Gastrocnemius medialis (tissue), 4 donors: Measurements from ENCODE around the gene WNK2. TPM values are rescaled to one million over a fixed set of nuclear protein-coding genes. Genes with fewer than 3 reads are reported as not detected.

Experiments
- ATAC-seq, 2 donors: fragments of 150-250 bp; one replicate each; pipeline ENCODE4 v1.9.1; 2016
- DNase-seq, 2 donors: peaks; one replicate each; pipeline ENCODE4 v3.0.0-alpha.2; 2019
- H3K27ac ChIP-seq, 4 donors: fragments of 200-600 bp; sonication (generic); 1 replicate in 1 of 4; 2 replicates in 3 of 4; pipeline ENCODE4 v1.5.1; 2016 to 2018; ENCODE audit warnings: mild to moderate bottlenecking in 2 of 4, moderate library complexity in 1 of 4
- H3K27me3 ChIP-seq, 3 donors: fragments of 200-600 bp; sonication (generic) in 2 of 3; 1 replicate in 1 of 3; 2 replicates in 2 of 3; pipeline versions ENCODE4 v1.5.1 to v1.6.0; 2016 to 2019; ENCODE audit warnings: mild to moderate bottlenecking in 1 of 3, moderate library complexity in 1 of 3
- H3K36me3 ChIP-seq, 2 donors: fragments of 200-600 bp; sonication (generic) in 1 of 2; one replicate each; pipeline ENCODE4 v1.5.1; 2017 to 2018
- H3K4me1 ChIP-seq, 2 donors: fragments of 200-600 bp; sonication (generic) in 1 of 2; one replicate each; pipeline ENCODE4 v1.5.1; 2016 to 2017; ENCODE audit warnings: mild to moderate bottlenecking in 2 of 2
- H3K4me3 ChIP-seq, 4 donors: fragments of 200-600 bp; sonication (generic) in 3 of 4; 1 replicate in 1 of 4; 2 replicates in 3 of 4; pipeline ENCODE4 v1.5.1; 2016 to 2019; ENCODE audit warnings: mild to moderate bottlenecking in 2 of 4
- H3K9me3 ChIP-seq, 3 donors: fragments of 200-600 bp; sonication (generic) in 2 of 3; 1 replicate in 1 of 3; 2 replicates in 2 of 3; pipeline ENCODE4 v1.5.1; 2016 to 2019
- POLR2A ChIP-seq, 2 donors: fragments of 450-650 bp; IDR thresholded peaks; one replicate each; pipeline ENCODE4 v1.6.1; 2017; ENCODE audit warnings: antibody characterized with exemption in 2 of 2, mild to moderate bottlenecking in 2 of 2, moderate library complexity in 2 of 2
- in situ Hi-C, 4 donors: fragments of 200-750 bp; cut with MboI; loops; one replicate each; pipeline versions ENCODE4 v1.15.0 to v1.8.0; 2017; ENCODE audit warnings: low sequenced_read_pairs in 4 of 4
- intact Hi-C: fragments of 100-400 bp; cut with DNase I; formaldehyde crosslinking; loops from one replicate; pipeline ENCODE4 v1.15.1; 2023; ENCODE audit warnings: low total_unique reads
- total RNA-seq, 4 donors: library from RNA; depleted of rRNA; stranded (reverse); fragments of >200 nt; gene quantifications; one replicate each; pipeline versions ENCODE4 v1.1.0 to v1.2.3, GENCODE V29; 2016
- TF ChIP-seq, protein P1 (sequence below), 5 experiments: fragments of 450-650 bp in 3 of 5; fragments of 200-600 bp in 2 of 5; sonication (generic) in 2 of 5; IDR thresholded peaks in 4 of 5; conservative IDR thresholded peaks in 1 of 5; 1 replicate in 4 of 5; 2 replicates in 1 of 5; pipeline ENCODE4 v1.5.1; 2016 to 2019; ENCODE audit warnings: antibody characterized with exemption in 5 of 5, mild to moderate bottlenecking in 3 of 5, moderate library complexity in 3 of 5

The WNK2 gene
- total RNA-seq, 4 donors from 2014 or later, result 11.3 to 43.0 (median 24.7) TPM

- H3K27ac ChIP-seq, result no peak overlapping the region
- in situ Hi-C loops (no loop called here), intact Hi-C loops (no loop called here)
- H3K4me1 ChIP-seq, result peaks cover 8 to 15% of the 10 kb centered on the region in 2 donors
- H3K36me3 ChIP-seq, result no peaks in the 10 kb centered on the region
- H3K27me3 ChIP-seq, result no peaks in the 10 kb centered on the region
- H3K9me3 ChIP-seq, result no peaks in the 10 kb centered on the region
- DNase-seq (peak in 1 of 2 donors; percentile 5), ATAC-seq (no peak)
- TF ChIP-seq POLR2A (IDR thresholded peaks at IDR 0.05), result no peak
- TF ChIP-seq, protein P1, sequence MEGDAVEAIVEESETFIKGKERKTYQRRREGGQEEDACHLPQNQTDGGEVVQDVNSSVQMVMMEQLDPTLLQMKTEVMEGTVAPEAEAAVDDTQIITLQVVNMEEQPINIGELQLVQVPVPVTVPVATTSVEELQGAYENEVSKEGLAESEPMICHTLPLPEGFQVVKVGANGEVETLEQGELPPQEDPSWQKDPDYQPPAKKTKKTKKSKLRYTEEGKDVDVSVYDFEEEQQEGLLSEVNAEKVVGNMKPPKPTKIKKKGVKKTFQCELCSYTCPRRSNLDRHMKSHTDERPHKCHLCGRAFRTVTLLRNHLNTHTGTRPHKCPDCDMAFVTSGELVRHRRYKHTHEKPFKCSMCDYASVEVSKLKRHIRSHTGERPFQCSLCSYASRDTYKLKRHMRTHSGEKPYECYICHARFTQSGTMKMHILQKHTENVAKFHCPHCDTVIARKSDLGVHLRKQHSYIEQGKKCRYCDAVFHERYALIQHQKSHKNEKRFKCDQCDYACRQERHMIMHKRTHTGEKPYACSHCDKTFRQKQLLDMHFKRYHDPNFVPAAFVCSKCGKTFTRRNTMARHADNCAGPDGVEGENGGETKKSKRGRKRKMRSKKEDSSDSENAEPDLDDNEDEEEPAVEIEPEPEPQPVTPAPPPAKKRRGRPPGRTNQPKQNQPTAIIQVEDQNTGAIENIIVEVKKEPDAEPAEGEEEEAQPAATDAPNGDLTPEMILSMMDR (IDR thresholded peaks at IDR 0.05 in 4 of 5, conservative IDR thresholded peaks at IDR 0.05 in 1 of 5), result no peak
- H3K4me3 ChIP-seq, result no peak overlapping the region
These were observed 68.3 kb downstream of the WNK2 start for GRCh38 chr9:93252116-93252780.

DNA sequence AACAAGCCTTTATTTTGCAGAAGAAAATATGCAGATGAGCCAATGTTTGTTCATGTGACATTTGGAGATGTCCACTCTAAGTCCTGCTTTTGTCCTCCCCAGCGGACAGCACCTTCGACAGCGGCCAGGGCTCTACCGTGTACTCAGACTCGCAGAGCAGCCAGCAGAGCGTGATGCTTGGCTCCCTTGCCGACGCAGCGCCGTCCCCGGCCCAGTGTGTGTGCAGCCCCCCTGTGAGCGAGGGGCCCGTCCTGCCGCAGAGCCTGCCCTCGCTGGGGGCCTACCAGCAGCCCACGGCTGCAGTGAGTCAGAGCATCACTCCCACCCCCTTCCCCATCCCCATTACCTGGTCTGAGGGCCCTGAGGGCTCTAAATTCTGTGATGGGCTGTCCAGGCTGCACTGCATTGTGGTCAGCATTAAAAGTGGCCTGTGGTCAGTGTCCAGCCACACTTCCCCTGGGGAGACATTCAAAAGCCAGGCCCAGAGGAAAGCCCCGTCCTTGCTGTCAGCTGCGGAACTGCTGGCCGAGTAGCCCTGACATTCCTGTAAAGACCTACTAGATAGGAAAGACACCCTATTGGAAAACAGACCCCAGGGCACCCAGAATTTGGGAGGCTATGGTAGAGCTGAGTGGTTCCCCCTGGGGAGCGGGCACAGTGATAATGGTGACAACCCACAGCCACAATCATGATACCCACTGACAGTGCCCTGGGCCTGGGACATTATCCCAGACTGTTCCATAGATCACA is 69.0 kb downstream of the WNK2 start:
- Histone ChIP-seq H3K4me1 (peaks cover 11 to 17% of the 10 kb centered on the region in 2 donors), H3K36me3 (no peaks in the 10 kb centered on the region), H3K27me3 (no peaks in the 10 kb centered on the region), H3K9me3 (no peaks in the 10 kb centered on the region), H3K27ac (no peak overlapping the region), H3K4me3 (no peak overlapping the region)
- no peak for ATAC-seq
- intact Hi-C loops (no loop called here), in situ Hi-C loops (no loop called here)
- TF ChIP-seq, protein P1 (IDR thresholded peaks at IDR 0.05 in 4 of 5, conservative IDR thresholded peaks at IDR 0.05 in 1 of 5), result no peak
- TF ChIP-seq POLR2A (IDR thresholded peaks at IDR 0.05), result no peak
- DNase-seq, result peak in 1 of 2 donors; percentile 12

GRCh38 chr9:93253633-93254032 is 69.7 kb downstream of the WNK2 start:
- DNase-seq (no peak), ATAC-seq (no peak)
- Histone ChIP-seq H3K4me1 (peaks cover 12 to 17% of the 10 kb centered on the region in 2 donors), H3K27me3 (no peaks in the 10 kb centered on the region), H3K9me3 (no peaks in the 10 kb centered on the region), H3K4me3 (no peak overlapping the region), H3K27ac (no peak overlapping the region), H3K36me3 (no peaks in the 10 kb centered on the region)
- TF ChIP-seq, protein P1 (IDR thresholded peaks at IDR 0.05 in 4 of 5, conservative IDR thresholded peaks at IDR 0.05 in 1 of 5), result no peak
- TF ChIP-seq POLR2A (IDR thresholded peaks at IDR 0.05), result no peak
- intact Hi-C loops (no loop called here), in situ Hi-C loops (no loop called here)

DNA sequence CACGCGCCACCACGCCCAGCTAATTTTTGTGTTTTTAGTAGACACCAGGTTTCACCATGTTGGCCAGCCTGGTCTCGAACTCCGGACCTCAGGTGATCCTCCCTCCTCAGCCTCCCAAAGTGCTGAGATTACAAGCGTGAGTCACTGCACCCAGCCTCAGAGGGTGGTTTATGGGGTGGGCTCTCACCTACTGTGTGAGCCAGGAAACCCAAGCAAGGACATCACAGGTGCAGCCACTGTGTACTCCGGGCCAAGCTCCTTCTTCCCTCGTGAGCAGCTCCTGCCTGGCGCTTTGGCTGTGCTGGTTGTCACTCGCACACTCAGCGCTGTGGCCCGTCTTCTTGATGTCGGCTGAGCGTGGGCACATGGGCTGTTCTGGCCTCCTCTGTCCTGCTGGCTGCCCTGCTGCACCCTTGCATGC is 70.1 kb downstream of the WNK2 start:
- no peaks in the 10 kb centered on the region for H3K27me3 ChIP-seq
- intact Hi-C loops (no loop called here), in situ Hi-C loops (no loop called here)
- H3K36me3 ChIP-seq, result no peaks in the 10 kb centered on the region
- TF ChIP-seq, protein P1 (IDR thresholded peaks at IDR 0.05 in 4 of 5, conservative IDR thresholded peaks at IDR 0.05 in 1 of 5), result no peak
- TF ChIP-seq POLR2A (IDR thresholded peaks at IDR 0.05), result no peak
- H3K4me3 ChIP-seq, result no peak overlapping the region
- ATAC-seq, result no peak
- no peaks in the 10 kb centered on the region for H3K9me3 ChIP-seq
- peaks cover 14 to 15% of the 10 kb centered on the region in 2 donors for H3K4me1 ChIP-seq
- DNase-seq, result peak in 1 of 2 donors; percentile 10
- peak overlapping the region in 1 of 4 donors; percentile 15 for H3K27ac ChIP-seq
